HG02642 (cell line): ENCODE data around the gene SERTAD2.

Source experiments
- ATAC-seq: cut with Tn5 transposase; IDR thresholded peaks from one replicate; pipeline ENCODE4 v1.9.1; 2021; ENCODE audit warnings: mild to moderate bottlenecking; ENCODE audit not compliant: unreplicated experiment, poor library complexity

The SERTAD2 gene

GRCh38 chr2:64650722-64651338, 2.9 kb downstream of the SERTAD2 start:
- no peak for ATAC-seq

GRCh38 chr2:64650296-64650695, 3.4 kb downstream of the SERTAD2 start:
- no peak for ATAC-seq

GRCh38 chr2:64649626-64650025, 4.1 kb downstream of the SERTAD2 start:
- no peak for ATAC-seq

- no peak for ATAC-seq
These were observed 4.7 kb downstream of the SERTAD2 start for GRCh38 chr2:64649013-64649484.

- ATAC-seq: no peak
These were observed 7.5 kb downstream of the SERTAD2 start for GRCh38 chr2:64646007-64646880.

GRCh38 chr2:64644458-64645382, 9.0 kb downstream of the SERTAD2 start:
- peak; percentile 54 for ATAC-seq

GRCh38 chr2:64643838-64644457, 9.8 kb downstream of the SERTAD2 start:
- peak; percentile 1 for ATAC-seq

GRCh38 chr2:64641599-64641998, 12.1 kb downstream of the SERTAD2 start:
- no peak for ATAC-seq

- ATAC-seq: no peak
These were observed 13.3 kb downstream of the SERTAD2 start for GRCh38 chr2:64640153-64641044.

GRCh38 chr2:64639691-64640090, 14.0 kb downstream of the SERTAD2 start:
- ATAC-seq: no peak

- ATAC-seq: no peak
These were observed 15.1 kb downstream of the SERTAD2 start for GRCh38 chr2:64638502-64639120.

GRCh38 chr2:64637931-64638330, 15.8 kb downstream of the SERTAD2 start:
- ATAC-seq: no peak

GRCh38 chr2:64637000-64637635, 16.6 kb downstream of the SERTAD2 start:
- peak; percentile 64 for ATAC-seq

- peak; percentile 59 for ATAC-seq
These were observed 17.5 kb downstream of the SERTAD2 start for GRCh38 chr2:64635976-64636911.

- no peak for ATAC-seq
These were observed 19.1 kb downstream of the SERTAD2 start for GRCh38 chr2:64634345-64635267.
